ENCODE results near the gene PRR30. TPM values are rescaled to one million over a fixed set of nuclear protein-coding genes. Genes with fewer than 3 reads are reported as not detected.
"Not testable (repeated sequence)": the region's sequence is repeated elsewhere in the genome, so short reads cannot be mapped to it uniquely, and the experiment has no call there.

The PRR30 gene
- total and polyA plus RNA-seq, 2 donors, result not detected

DNA sequence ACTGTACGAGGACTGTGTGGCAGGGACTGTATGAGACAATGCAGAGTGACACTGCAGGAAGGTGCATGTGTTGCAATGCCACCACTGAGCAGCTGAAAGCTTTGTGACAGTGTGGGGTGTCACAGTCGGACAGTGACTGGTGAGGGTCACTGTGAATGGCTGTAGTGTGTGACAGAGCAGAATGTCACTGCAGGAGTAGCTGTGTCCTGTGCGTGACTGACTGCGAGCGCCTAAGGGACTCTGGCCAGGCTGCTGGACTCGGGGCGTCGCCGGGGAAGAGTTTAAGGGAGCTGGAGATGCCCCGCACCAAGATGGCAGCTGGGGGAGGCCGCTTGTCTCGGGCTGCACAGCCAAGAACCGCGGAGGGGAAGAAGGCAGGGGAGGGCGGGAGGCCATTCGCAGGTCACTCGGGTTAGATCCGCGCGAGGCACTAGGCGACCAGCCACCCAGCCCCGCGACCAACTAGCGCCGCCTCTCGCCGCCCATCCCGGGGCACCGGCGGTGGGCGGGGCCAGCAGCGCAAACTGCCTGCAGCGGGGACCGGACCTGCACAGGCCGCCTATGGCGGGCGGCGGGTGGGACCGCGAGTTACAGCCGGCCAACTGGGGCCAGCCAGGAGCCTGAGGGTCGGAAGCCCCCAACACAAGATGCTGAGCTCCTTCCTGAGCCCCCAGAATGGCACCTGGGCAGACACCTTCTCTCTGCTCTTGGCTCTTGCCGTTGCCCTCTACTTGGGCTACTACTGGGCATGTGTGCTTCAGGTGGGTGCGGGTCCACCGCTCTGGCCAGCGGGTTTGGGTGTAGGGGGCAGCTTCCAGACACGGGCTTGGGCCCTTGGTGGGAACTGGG is 15.7 kb downstream of the PRR30 start, which contains the start of gene ABHD1:
ABHD1 (plus strand) TSS at position 514 of the 849 bp plus-strand sequence; CDS start at position 648, 134 bp downstream.
- peak within 1 kb of the TSS; percentile 48 to 68 for H3K4me3 ChIP-seq (ENCODE audit: low read length in 2 of 2)
- peaks cover 27 to 60% of the 10 kb centered on the region in 2 donors for H3K27me3 ChIP-seq (ENCODE audit: control insufficient read depth in 2 of 2, insufficient read depth in 1 of 2, low read length in 1 of 2)
- 9% methylated on average over 47 of the region's 47 CpGs for WGBS
- no peaks in the 10 kb centered on the region for H3K9me3 ChIP-seq (ENCODE audit: control insufficient read depth in 2 of 2, insufficient read depth in 1 of 2, low read length in 1 of 2)
- peak in 5 of 9 donors; percentile 13 to 48 (median 28) for DNase-seq (ENCODE audit: low read depth in 6 of 9, low spot score in 9 of 9)
- H3K36me3 ChIP-seq (ENCODE audit: control insufficient read depth in 2 of 2, insufficient read depth in 2 of 2, low read length in 1 of 2), result no peaks in the 10 kb centered on the region
- peaks cover 5 to 14% of the 10 kb centered on the region in 2 donors for H3K4me1 ChIP-seq (ENCODE audit: control insufficient read depth in 2 of 2, insufficient read depth in 2 of 2, low read length in 2 of 2)
- H3K27ac ChIP-seq (ENCODE audit: low read depth in 1 of 2, low read length in 1 of 2), result no peak within 1 kb of the TSS

DNA sequence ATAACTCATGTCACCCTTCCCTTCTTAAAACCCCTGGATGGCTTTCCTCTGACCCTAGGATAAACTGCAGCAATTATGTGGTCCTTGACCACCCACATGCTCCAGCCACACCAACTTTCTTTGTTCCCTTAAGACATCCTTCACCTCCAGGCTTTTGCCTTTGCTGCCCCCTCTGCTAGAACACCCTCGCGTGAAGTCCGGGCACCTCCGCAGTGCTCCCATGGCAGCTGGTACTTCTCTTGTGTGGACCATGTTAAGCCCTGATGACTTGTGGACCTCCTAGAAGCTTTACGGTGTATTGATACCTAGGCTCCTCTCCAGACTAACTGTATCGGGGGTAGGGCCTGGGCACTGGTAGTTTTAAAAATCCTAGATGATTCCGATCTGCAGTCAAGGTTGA is 16.4 kb downstream of the PRR30 start:
- no peak overlapping the region for H3K27ac ChIP-seq (ENCODE audit: low read depth in 1 of 2, low read length in 1 of 2)
- WGBS, result 98% methylated on average over 7 of the region's 7 CpGs

DNA sequence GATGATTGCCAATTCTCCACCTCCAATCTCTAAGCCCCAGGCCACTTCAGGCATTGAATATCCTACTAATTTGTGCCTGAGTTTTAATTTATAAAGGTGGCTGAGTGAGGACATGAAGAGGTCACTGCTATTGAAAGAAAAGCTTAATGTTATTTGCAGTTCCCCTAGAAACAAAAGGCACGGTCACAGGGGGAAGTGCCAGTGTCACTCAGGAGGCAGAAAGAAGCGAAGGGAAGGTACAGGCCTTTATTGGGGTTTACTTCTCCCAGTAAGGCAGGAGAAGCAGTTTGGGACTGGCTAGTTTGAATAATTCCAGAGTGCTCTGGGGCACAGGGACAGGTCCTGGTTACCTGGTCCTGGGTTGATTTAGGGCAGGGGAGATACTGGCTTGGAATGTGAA is 17.3 kb downstream of the PRR30 start:
- peaks cover 35 to 76% of the 10 kb centered on the region in 2 donors for H3K27me3 ChIP-seq (ENCODE audit: control insufficient read depth in 2 of 2, insufficient read depth in 1 of 2, low read length in 1 of 2)
- WGBS, result 88% methylated on average over 2 of the region's 2 CpGs
- H3K36me3 ChIP-seq (ENCODE audit: control insufficient read depth in 2 of 2, insufficient read depth in 2 of 2, low read length in 1 of 2), result no peaks in the 10 kb centered on the region
- no peak for DNase-seq (ENCODE audit: low read depth in 6 of 9, low spot score in 9 of 9)
- peaks cover 5 to 14% of the 10 kb centered on the region in 2 donors for H3K4me1 ChIP-seq (ENCODE audit: control insufficient read depth in 2 of 2, insufficient read depth in 2 of 2, low read length in 2 of 2)
- no peaks in the 10 kb centered on the region for H3K9me3 ChIP-seq (ENCODE audit: control insufficient read depth in 2 of 2, insufficient read depth in 1 of 2, low read length in 1 of 2)
- no peak overlapping the region for H3K4me3 ChIP-seq (ENCODE audit: low read length in 2 of 2)
- H3K27ac ChIP-seq (ENCODE audit: low read depth in 1 of 2, low read length in 1 of 2), result no peak overlapping the region

More for the DNA sequence above, 16.4 kb downstream of the PRR30 start:
- Histone ChIP-seq H3K4me1 (ENCODE audit: control insufficient read depth in 2 of 2, insufficient read depth in 2 of 2, low read length in 2 of 2) (peaks cover 5 to 14% of the 10 kb centered on the region in 2 donors), H3K36me3 (ENCODE audit: control insufficient read depth in 2 of 2, insufficient read depth in 2 of 2, low read length in 1 of 2) (no peaks in the 10 kb centered on the region), H3K27me3 (ENCODE audit: control insufficient read depth in 2 of 2, insufficient read depth in 1 of 2, low read length in 1 of 2) (peaks cover 34 to 67% of the 10 kb centered on the region in 2 donors), H3K4me3 (ENCODE audit: low read length in 2 of 2) (no peak overlapping the region), H3K9me3 (ENCODE audit: control insufficient read depth in 2 of 2, insufficient read depth in 1 of 2, low read length in 1 of 2) (no peaks in the 10 kb centered on the region)
- DNase-seq (ENCODE audit: low read depth in 6 of 9, low spot score in 9 of 9), result no peak

DNA sequence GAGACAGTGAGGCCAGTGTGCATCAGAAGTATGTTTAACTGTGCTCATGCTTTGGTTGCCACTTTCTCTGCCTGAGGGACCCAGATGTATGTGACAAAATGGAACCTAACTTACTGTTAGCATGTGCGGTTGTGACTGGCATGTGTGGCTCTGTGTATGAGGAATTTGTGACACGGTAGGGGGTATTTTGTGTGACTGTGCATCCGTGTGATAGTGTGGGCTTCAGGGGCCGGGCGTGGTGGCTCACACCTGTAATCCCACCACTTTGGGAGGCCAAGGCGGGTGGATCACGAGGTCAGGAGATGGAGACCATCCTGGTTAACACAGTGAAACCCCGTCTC is 19.9 kb downstream of the PRR30 start:
- WGBS, result 90% methylated on average over 8 of the region's 8 CpGs
- not testable (repeated sequence) for H3K9me3 ChIP-seq (ENCODE audit: control insufficient read depth in 2 of 2, insufficient read depth in 1 of 2, low read length in 1 of 2); H3K36me3 ChIP-seq (ENCODE audit: control insufficient read depth in 2 of 2, insufficient read depth in 2 of 2, low read length in 1 of 2); H3K4me3 ChIP-seq (ENCODE audit: low read length in 2 of 2); DNase-seq (ENCODE audit: low read depth in 6 of 9, low spot score in 9 of 9); H3K27ac ChIP-seq (ENCODE audit: low read depth in 1 of 2, low read length in 1 of 2)
- Histone ChIP-seq H3K4me1 (ENCODE audit: control insufficient read depth in 2 of 2, insufficient read depth in 2 of 2, low read length in 2 of 2) (peaks cover 5 to 14% of the 10 kb centered on the region in 2 donors), H3K27me3 (ENCODE audit: control insufficient read depth in 2 of 2, insufficient read depth in 1 of 2, low read length in 1 of 2) (peaks cover 35 to 84% of the 10 kb centered on the region in 2 donors)

DNA sequence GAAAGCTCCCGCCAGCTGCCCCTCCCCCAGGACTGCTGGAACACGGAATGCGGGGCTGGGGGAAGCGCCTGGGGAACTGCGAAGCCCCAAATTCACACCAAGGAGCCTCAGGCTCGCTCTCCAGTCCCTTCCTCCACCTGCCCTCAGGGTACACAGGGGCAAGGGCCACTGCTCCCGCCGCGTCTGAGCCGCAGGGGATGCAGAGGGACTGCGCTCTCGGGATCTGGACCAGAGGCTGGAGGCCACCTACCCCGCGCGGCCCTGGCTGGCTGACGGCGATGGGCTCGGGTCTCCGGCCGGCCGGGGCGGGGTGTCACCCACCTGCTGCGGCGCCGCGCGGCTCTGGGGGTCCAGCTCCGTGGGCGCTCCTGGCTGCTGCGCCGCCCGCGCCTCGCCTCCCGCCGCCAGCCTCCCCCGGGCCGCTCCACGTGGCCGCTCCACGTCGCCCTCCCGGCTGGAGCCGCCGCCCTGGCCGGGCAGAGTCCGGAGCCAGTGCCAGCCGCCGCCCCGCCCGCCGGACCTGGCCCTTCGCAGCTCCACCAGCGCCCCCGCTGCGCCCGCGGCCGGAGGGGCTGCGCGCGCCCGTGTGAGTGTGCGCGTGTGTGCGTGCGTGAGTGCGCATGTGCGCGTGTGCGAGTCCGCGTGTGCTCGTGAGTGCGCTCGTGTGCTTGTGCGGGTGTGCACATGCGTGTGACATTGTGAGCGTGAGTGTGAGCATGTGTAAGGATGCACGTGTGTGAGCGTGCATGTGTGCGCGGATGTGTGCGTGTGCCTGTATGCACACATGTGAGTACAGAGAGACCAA is 20.5 kb downstream of the PRR30 start, which contains the start of gene CGREF1:
CGREF1 (minus strand) TSS at position 604 of the 805 bp plus-strand sequence. CDS start 14,762 bp downstream, outside the sequence.
- peaks cover 35 to 78% of the 10 kb centered on the region in 2 donors for H3K27me3 ChIP-seq (ENCODE audit: control insufficient read depth in 2 of 2, insufficient read depth in 1 of 2, low read length in 1 of 2)
- 6% methylated on average over 84 of the region's 84 CpGs for WGBS
- no peaks in the 10 kb centered on the region for H3K9me3 ChIP-seq (ENCODE audit: control insufficient read depth in 2 of 2, insufficient read depth in 1 of 2, low read length in 1 of 2)
- peak within 1 kb of the TSS in 1 of 2 donors; percentile 33 for H3K4me3 ChIP-seq (ENCODE audit: low read length in 2 of 2)
- no peak for DNase-seq (ENCODE audit: low read depth in 6 of 9, low spot score in 9 of 9)
- H3K36me3 ChIP-seq (ENCODE audit: control insufficient read depth in 2 of 2, insufficient read depth in 2 of 2, low read length in 1 of 2), result no peaks in the 10 kb centered on the region
- H3K27ac ChIP-seq (ENCODE audit: low read depth in 1 of 2, low read length in 1 of 2), result no peak within 1 kb of the TSS
- H3K4me1 ChIP-seq (ENCODE audit: control insufficient read depth in 2 of 2, insufficient read depth in 2 of 2, low read length in 2 of 2), result peaks cover 4 to 11% of the 10 kb centered on the region in 2 donors

DNA sequence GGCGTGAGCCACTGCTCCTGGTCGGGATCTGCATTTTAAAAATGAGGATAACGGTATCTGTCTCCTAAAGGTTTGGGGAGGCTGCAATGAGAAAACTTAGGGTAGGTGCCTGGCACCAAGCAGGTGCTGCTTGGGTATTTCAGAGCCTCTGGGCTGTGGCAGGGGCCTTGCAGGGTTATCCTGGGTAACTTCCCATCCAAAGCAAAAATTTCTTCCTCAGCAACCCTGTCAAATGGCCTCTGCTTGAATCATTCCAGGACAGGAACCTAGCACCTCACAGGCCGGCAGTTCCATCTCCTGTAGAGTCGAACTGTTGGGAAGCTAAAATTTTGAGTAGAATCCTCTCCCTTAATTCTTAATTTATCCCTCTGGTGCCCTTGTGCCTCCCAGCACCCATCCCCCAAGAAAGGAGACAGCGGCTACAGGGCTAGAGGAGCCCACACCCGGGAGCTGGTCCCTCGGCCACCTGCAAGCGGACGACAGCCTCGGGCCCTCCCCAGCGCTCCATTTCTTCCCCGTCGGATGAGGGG is 21.1 kb downstream of the PRR30 start:
- no peak overlapping the region for H3K4me3 ChIP-seq (ENCODE audit: low read length in 2 of 2)
- peaks cover 0 to 5% of the 10 kb centered on the region in 2 donors for H3K4me1 ChIP-seq (ENCODE audit: control insufficient read depth in 2 of 2, insufficient read depth in 2 of 2, low read length in 2 of 2)
- 46% methylated on average over 14 of the region's 14 CpGs for WGBS
- no peak overlapping the region for H3K27ac ChIP-seq (ENCODE audit: low read depth in 1 of 2, low read length in 1 of 2)
- no peaks in the 10 kb centered on the region for H3K9me3 ChIP-seq (ENCODE audit: control insufficient read depth in 2 of 2, insufficient read depth in 1 of 2, low read length in 1 of 2)
- peaks cover 35 to 75% of the 10 kb centered on the region in 2 donors for H3K27me3 ChIP-seq (ENCODE audit: control insufficient read depth in 2 of 2, insufficient read depth in 1 of 2, low read length in 1 of 2)
- DNase-seq (ENCODE audit: low read depth in 6 of 9, low spot score in 9 of 9), result no peak
- no peaks in the 10 kb centered on the region for H3K36me3 ChIP-seq (ENCODE audit: control insufficient read depth in 2 of 2, insufficient read depth in 2 of 2, low read length in 1 of 2)

DNA sequence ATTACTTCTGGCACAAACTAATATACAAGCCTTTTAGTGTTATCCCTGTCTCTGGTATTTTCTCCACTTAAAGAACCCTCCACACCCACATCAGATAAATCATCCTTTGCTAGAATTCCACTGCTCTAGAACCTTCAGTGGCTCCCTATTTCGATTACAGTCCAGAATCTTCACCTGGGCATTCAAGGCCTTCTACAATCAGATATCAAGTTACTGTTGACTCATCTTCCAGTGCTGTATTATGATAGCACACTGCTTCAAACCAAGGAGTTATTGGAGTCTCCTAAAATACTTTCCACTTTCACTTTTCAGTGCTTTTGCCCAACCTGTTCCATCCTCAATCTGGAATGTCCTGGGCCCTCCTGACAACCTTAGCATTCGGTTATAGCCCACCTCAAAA is 23.7 kb downstream of the PRR30 start:
- Histone ChIP-seq H3K36me3 (ENCODE audit: control insufficient read depth in 2 of 2, insufficient read depth in 2 of 2, low read length in 1 of 2) (no peaks in the 10 kb centered on the region), H3K9me3 (ENCODE audit: control insufficient read depth in 2 of 2, insufficient read depth in 1 of 2, low read length in 1 of 2) (no peaks in the 10 kb centered on the region)

DNA sequence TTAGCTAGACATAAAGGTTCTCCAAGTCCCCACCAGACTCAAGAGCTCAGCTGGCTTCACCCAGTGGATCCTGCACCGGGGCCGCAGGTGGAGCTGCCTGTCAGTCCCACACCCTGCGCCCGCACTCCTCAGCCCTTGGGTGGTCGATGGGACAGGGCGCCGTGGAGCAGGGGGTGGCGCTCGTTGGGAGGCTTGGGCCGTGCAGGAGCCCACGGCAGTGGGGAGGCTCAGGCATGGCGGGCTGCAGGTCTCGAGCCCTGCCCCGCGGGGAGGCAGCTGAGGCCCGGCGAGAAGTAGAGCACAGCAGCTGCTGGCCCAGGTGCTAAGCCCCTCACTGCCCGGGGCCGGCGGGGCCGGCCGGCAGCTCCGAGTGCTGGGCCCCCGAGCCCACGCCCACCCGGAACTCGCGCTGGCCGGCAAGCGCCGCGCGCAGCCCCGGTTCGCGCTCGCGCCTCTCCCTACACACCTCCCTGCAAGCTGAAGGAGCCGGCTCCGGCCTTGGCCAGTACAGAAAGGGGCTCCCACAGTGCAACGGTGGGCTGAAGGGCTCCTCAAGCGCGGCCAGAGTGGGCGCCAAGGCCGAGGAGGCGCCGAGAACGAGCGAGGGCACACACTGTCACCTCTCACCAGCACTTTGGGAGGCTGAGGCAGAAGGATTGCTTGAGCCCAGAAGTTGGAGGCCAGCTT is 27.7 kb downstream of the PRR30 start:
- peaks cover 0 to 18% of the 10 kb centered on the region in 2 donors for H3K27me3 ChIP-seq (ENCODE audit: control insufficient read depth in 2 of 2, insufficient read depth in 1 of 2, low read length in 1 of 2)
- H3K36me3 ChIP-seq (ENCODE audit: control insufficient read depth in 2 of 2, insufficient read depth in 2 of 2, low read length in 1 of 2); DNase-seq (ENCODE audit: low read depth in 6 of 9, low spot score in 9 of 9); H3K4me3 ChIP-seq (ENCODE audit: low read length in 2 of 2); H3K9me3 ChIP-seq (ENCODE audit: control insufficient read depth in 2 of 2, insufficient read depth in 1 of 2, low read length in 1 of 2); H3K4me1 ChIP-seq (ENCODE audit: control insufficient read depth in 2 of 2, insufficient read depth in 2 of 2, low read length in 2 of 2); H3K27ac ChIP-seq (ENCODE audit: low read depth in 1 of 2, low read length in 1 of 2): not testable (repeated sequence)
- WGBS, result 97% methylated on average over 49 of the region's 49 CpGs

More for the DNA sequence above, 23.7 kb downstream of the PRR30 start:
- Histone ChIP-seq H3K4me3 (ENCODE audit: low read length in 2 of 2) (no peak overlapping the region), H3K4me1 (ENCODE audit: control insufficient read depth in 2 of 2, insufficient read depth in 2 of 2, low read length in 2 of 2) (peaks cover 0 to 3% of the 10 kb centered on the region in 2 donors), H3K27ac (ENCODE audit: low read depth in 1 of 2, low read length in 1 of 2) (no peak overlapping the region), H3K27me3 (ENCODE audit: control insufficient read depth in 2 of 2, insufficient read depth in 1 of 2, low read length in 1 of 2) (peaks cover 23 to 50% of the 10 kb centered on the region in 2 donors)
- WGBS, result 87% methylated on average over 2 of the region's 2 CpGs
- no peak for DNase-seq (ENCODE audit: low read depth in 6 of 9, low spot score in 9 of 9)
